Jurkat, Clone E6-1 (cell line): Measurements from ENCODE around the gene CHRND.

Experiments
- DNase-seq: peaks from one replicate; pipeline ENCODE4 v3.0.0-alpha.2; 2011; ENCODE audit warnings: low read depth, low spot score
- H3K4me3 ChIP-seq: 2 replicates; pipeline ENCODE4 v1.5.1; 2011; ENCODE audit warnings: mild to moderate bottlenecking, low read length, control low read depth, moderate library complexity

CHRND gene

DNA sequence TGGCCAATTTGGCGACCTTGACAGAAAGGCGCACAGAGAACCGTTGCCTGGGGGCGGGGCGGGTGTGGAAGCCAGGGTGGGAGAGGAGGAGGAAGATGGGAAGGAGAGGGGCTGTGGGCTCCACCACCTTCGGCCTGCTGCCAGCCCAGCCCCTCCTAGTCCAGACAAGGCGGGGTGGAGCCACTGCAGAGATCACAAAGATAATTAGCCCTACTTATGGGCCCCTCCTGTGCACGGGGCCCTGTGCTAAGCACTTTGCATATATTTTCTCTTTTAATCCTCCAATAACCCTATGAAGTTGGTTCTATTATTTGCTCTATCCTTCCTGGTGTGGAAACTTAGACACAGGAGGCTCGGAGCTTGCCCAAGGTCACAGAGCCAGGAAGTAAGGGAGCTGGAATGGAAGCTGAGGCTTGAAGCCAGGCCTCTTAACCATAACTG is 24.6 kb upstream of the CHRND start:
- no peak for DNase-seq
- no peak overlapping the region for H3K4me3 ChIP-seq

DNA sequence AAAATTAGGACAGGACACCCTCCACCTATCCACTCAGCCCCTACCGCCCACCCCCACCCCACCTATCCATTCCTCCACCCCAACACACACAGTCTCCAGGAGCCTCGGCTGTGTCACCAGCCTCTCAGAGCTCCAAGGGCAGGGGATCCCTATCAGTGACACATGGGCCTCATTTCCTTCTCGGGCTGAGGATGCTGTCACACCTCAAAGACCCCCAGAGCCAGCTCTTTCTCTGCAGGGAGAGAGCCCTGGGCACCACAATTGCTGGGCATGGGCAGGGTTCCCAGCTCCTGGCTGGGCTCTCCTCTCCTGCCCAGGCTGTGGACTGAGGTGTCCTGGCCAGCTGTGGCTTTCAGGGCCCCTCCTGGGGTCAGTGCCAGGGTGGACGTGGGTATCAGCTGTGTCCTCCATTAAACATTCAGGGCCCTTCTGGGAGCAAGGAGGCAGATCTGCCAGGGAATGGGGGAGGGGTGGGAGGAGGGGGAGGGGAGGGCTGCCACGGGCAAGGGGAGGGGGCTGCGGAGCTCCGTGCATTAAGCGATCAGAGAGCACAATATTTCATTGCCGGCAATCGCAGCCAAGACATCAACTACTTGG is 24.1 kb upstream of the CHRND start:
- no peak overlapping the region for H3K4me3 ChIP-seq
- DNase-seq, result no peak

DNA sequence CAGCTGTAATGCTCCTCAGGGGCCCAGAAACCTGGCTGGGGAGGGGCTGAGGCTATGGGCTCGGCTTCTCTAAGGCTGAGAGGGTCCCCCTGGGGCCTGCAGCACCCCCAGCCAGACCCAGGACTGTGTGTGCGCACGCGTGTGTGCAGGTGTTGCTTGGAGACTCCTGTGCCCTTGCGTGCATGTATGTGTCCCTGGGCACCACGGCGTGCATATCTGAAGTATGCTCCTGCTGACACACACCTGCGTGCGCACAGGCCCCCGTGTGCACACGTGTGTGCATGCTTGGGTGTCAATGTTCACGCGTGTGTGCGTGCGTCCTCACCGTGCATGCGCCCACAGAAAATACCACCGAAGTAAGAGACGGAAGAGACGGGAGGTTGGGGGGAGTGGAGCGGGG is 23.4 kb upstream of the CHRND start:
- H3K4me3 ChIP-seq, result no peak overlapping the region
- peak; percentile 7 for DNase-seq

DNA sequence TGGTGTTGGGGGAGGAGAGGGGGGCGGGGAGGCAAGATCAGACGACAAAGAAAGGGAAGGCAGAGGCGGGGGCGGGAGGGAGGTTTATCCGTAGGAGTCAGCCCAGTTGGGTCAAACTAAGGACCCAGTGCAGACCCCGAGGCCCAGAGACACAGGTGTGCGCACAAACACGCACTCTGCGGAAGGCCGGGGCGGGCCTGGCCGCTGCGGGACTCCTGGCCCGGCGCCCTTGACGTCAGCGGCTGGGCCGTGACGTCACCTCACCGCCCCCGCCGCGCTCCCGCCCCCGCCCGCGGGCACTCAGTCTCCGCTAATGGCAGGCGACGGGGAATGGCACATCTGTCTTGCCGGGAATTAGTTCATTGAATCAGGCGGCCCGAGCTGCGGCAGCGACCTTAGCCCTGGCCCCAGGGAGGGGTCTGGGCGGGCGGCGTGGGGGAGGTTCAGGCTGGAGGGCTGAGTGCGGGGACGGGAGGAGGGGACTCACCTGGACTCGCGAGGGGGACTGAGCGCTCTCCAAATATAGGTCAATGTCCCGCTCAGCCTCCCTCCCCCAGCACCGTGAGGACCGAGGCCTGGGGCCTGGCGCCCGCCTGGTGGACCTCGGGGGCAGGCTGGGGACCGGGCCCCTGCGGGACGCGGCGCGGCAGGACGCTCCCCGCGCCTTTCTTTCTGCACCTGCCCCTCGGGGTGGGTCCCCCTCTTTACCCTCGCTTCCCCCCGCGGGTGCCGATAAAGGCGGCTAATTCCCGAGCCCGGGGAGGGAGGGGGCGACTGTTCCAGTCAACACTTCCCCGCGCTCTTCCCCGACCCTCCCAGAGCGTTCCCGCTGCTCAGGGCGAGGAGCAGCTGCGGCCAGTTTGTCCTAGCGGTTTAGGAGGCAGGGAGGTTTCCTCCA is 22.8 kb upstream of the CHRND start:
- DNase-seq, result no peak
- H3K4me3 ChIP-seq, result no peak overlapping the region; the same call in 1 of the 2 replicates

DNA sequence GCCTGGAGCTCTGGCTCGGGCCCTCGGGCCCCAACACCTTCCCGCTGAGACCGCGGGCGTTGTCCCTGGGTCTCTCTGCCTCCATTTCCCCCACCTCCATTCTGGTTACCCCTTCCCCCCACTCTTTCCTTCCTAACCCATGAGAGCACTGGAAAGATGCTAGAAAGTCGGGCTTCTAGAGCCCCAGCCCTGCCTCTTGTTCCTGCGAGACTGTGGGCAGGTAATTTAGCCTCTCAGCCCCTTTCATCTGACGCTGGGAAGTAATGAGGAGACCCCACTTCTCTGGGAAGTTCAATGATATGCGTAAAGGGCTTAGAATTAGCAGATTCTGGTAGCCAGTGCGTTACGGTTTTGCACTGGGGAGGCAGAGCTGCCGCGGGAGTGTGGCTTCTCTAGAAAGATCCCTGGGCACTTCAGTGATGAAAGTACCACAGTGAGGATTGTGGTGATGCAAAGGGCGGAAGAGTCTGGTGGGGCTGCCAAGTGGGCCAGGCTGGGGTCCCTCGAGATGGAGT is 22.1 kb upstream of the CHRND start:
- H3K4me3 ChIP-seq, result no peak overlapping the region
- DNase-seq, result no peak

DNA sequence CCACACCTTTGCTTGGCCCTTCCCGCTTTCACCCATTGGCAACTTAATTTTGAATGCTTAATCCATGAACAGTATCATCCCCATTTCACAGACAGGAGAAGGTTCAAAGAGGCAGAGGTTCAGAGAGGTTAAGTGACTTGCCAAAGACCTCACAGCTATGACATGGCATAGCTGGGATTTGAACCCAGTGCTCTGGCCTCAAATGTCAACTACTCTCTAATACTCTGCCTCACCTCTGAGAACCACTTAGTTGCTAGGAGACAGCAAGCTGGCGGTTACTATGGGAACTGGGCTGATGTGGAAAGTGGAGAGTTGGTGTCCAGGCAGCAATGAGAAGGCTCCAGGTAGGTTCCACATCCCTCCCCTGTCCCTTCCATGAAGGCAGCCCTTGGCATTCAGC is 21.5 kb upstream of the CHRND start:
- no peak for DNase-seq
- no peak overlapping the region for H3K4me3 ChIP-seq

DNA sequence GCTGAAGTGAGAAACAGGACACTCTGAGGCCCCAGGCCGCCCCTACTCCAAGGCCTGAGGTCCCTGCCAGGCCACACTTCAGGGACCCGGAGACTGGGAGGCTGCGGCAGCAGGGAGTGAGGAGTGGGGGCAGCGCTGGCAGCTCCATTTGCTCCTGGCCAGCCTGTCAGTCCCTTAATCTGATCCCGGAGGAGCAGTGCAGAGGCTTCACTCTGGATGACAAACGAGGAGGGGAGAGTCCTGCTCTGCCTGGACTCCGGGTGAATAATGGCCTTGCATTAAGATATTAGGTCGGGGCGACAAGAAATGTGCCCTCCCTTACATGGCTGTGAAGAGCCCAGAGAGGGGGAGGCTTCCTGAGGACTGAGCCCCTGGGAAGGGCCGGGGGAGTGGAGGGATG is 20.1 kb upstream of the CHRND start:
- DNase-seq, result no peak
- H3K4me3 ChIP-seq, result no peak overlapping the region

DNA sequence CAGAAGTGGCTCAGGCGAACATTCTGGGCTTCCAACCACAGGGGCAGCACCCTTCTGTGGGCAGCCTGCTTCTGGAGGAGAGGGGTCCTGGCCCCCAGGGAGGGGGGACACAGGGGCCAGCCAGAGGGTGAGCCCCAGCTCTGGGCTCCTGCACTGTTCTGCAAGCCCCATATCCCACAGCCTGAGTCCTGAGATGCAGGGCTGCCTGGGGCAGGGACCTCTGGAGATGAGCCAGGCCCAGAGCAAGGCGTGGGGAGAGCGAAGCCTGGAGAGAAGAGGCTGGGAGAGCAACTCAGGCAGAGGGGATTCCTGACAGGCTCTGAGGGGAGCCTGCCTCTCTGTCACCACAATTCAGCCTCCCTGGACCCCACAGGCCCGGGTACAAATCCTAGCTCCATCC is 19.3 kb upstream of the CHRND start:
- H3K4me3 ChIP-seq, result no peak overlapping the region

DNA sequence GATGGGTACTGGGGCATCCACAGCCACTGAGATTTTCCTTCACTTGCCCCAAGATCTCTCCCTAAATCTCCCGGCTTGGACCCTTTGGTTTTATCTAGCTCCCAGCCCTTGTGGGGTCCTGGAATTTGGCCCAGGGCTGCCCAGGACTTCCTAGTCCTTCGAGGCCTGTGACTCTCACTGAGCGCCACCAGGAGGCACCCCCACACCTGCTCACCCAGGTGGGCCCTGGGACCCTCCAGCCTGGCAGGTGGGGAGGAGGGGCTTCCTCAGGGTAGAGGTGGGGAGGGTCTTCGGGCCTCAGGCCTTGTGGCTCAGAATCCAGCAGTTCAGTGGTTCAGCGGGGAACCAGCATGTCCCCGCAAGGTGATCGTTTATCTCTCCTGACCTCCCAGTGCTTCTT is 17.7 kb upstream of the CHRND start:
- no peak for DNase-seq
- H3K4me3 ChIP-seq, result no peak overlapping the region

More for the DNA sequence above, 19.3 kb upstream of the CHRND start:
- no peak for DNase-seq

DNA sequence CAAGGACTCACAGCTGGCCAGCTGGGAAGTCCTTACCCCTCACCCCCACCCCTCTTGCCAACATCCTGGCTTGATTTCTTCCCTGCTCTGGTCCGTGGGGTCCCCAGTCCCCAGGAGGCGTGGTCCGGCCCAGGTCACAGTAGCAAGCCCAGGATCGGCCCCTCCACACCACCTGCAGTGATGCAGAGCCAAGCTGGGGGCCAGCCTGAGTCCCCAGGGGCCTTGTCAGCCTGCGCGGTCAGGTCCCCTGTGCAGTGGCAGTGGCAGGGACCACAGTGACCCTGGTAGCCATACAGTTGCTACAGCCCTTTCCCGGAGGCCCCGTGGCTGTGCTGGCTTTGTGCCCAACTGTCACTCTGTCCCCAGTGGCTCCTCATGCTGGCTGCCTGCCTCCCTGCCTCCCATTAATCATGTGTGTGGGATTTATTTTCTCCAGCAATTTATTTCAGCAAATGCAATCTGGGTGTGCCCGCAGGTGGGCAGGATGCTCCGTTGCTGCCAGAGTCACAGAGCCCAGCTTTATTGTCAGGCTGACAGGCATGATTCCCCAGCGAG is 14.5 kb upstream of the CHRND start:
- no peak overlapping the region for H3K4me3 ChIP-seq
- DNase-seq, result no peak

DNA sequence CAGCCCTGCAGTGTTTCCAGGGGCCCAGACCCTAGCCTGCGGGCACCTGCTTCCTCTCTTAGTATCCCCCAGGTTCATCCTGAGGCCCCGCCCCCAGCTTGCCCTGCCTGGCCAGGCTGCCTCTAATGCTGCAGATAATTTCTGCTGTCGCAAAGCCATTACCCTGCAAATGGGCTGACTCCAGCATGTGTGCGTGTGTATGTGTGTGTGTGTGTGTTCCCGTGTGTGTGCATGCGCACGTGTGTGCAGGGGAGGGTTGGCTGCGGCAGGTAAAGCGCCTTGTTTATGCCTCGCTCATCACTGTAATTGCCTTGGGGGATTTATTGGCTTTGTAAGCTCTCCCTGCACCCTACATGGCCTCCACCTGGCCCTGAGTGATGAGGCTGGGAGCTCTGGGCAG is 13.4 kb upstream of the CHRND start:
- H3K4me3 ChIP-seq, result no peak overlapping the region
- no peak for DNase-seq

DNA sequence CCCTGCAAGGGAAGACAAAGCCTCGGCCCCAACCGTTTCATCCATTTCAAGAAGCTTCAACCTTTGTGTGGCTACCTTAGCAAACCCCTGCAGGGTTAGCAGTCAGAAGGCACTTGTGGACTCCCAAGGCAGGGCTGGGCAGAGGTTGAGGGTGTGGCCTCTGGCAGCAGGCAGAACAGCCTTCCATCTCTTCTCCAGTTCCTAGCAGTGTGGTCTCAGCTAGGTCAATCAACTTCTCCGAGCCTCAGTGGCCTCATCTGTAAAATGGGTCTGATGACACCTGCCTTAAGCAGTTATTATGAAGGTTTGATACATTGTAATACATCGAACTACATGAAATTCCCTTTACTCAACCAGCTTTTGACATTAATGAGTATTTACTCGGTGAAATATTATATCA is 12.6 kb upstream of the CHRND start:
- H3K4me3 ChIP-seq, result no peak overlapping the region
- no peak for DNase-seq

DNA sequence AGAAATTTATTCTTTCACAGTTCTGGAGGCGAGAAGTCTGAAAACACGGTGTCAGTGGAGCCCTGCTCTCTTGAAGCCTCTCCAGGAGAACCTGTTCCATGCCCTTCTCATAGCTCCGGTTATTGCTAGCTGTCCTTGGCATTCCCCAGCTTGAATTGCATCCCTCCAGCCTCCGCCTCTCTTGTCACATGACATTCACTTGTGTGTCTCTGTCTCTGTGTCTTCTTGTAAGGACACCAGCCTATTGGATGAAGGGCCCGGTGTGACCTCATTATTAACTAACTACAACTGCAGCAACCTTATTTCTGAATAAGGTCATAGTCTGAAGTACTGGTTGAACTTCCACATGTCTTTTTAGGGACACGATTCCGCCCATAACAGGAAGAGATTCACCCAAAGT is 10.3 kb upstream of the CHRND start:
- DNase-seq, result no peak
- H3K4me3 ChIP-seq, result no peak overlapping the region

DNA sequence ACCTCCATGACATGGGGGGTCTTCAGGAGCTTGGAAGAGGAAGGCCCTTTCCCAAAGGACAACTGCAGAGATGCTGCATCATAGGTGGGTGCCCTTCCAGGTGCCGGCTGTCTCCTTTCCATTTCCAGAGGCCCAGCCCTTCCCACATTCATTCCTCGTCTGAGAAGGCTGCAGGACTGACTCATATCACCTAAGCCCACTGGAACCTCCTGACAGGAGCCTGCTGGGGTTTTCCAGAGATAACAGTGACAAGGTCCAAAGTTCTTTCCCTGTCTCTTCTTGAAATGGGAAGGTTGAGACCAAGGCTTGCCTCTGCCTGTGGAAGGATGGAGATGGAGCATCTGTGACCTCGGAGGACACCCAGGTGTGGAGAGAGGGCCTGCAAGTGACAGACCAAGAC is 9.4 kb upstream of the CHRND start:
- H3K4me3 ChIP-seq, result no peak overlapping the region
- DNase-seq, result no peak

DNA sequence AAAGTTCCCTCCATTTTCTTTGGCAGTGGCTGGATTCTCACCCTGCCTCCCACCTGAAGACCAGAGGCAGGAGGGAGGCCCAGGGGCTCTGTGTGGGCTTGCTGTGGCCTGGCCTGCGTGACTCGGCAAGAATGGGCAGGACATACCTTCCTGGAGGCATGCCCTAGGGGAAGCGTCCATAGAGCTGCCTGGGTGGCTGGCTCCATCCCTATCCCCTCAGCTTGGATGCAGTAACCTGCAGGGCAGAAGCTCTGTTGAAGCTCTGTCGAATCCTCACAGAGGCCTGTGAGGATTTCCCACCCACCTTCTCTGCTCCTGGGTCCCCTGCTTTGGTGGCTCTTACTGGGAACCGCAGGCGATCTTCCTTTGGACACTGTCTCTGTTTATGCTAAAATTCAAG is 7.1 kb upstream of the CHRND start:
- no peak overlapping the region for H3K4me3 ChIP-seq
- no peak for DNase-seq

DNA sequence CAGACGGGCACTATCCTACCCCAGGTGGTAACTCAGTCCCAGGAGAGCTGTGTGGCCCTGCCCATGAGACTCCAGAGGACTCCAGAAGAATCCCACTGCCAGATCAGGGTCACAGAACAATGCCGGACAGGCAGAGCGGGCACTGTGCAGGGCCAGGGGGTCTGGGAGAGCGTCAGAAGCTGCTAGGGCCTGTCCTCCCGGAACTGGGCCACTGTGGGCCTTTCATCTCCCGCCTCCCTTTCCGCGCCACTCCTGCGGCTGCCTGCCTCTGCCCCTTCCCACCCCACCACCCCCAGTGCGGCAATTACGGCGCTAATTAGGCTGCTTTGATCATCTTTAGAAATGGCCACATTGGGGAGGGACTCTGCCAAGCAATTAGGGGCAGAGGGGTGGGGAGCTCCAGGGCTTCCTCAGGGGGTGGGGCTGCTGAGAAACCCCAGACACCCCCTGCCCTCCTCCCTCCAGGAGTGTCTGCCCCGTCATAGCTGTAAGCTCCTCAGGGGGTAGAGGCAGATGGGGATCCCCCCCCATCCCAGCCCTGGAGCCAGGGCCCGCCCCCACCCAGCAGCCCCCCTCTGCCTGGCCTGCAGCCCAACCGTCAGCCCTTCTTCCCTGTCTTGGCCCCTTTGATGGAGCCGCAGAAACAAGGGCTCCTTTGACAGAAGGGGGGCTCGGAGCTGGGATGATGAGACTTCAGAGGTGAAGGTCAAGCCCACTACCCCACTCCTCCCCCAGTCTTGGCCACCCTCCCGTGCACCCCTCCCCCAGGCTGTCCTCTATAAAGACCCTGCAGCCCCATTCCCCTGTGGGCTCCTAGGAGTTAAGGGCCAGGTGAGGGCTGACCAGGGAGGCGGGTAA is 6.2 kb upstream of the CHRND start, which contains the start of gene PRSS56:
Gene PRSS56, plus strand, starts transcription at position 808 of the 858 bp plus-strand sequence. CDS start 211 bp downstream, outside the sequence.
- DNase-seq, result no peak
- no peak within 1 kb of the TSS for H3K4me3 ChIP-seq

DNA sequence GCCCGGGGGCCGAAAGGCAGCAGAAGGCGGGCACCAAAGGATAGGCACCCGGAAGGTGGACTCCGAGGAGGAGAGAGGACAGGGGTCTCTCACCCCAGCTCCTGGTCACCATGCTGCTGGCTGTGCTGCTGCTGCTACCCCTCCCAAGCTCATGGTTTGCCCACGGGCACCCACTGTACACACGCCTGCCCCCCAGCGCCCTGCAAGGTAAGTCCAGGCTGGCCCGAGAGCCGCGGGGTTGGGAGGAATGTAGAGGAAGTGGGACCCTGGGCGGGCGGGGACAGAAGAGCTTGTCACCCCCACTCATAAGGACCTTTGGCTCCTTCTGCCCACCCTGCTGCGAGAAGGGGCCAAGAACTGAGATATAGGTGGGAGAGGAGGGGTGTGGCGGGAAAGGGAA is 5.5 kb upstream of the CHRND start:
- H3K4me3 ChIP-seq, result no peak overlapping the region
- no peak for DNase-seq

DNA sequence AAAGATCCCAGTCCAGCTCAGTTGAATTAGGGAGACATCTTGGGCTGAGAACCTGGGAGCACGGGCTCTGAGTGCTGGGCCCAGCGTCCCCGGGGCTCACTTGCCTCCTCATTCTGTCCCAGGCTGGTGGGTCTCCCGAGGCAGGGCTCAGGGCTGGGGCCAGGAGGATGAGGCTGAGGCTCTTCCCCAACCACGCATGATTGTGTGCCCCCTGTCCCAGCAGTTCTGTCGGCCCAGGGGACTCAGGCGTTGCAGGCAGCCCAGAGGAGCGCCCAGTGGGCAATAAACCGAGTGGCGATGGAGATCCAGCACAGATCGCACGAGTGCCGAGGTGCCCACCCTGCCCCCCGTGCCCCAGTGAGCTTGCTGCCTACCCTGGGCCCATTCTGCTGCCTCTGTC is 4.9 kb upstream of the CHRND start:
- no peak for DNase-seq
- H3K4me3 ChIP-seq, result no peak overlapping the region

DNA sequence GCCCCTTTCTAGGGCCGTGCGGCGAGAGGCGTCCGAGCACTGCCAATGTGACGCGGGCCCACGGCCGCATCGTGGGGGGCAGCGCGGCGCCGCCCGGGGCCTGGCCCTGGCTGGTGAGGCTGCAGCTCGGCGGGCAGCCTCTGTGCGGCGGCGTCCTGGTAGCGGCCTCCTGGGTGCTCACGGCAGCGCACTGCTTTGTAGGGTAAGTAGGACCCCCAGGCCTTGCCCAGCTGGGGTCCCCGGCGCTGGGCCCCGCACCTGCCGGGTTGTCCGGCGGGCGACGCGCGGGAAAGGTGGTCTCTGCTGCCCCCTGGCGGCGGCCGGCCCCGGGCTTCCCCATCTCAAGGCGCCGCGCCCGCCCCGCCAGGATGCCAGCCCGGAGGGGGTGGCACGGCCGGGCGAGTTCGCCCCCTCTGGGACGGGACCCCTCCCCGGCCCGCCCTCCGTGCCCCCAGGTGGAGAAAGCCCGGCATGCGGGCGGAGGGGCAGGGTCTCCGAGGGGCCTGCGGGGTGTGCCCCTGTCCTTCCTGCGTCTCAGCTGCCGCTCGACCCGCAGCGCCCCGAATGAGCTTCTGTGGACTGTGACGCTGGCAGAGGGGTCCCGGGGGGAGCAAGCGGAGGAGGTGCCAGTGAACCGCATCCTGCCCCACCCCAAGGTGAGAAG is 3.9 kb upstream of the CHRND start:
- no peak overlapping the region for H3K4me3 ChIP-seq
- no peak for DNase-seq
